Stimulated activated CD4-positive, alpha-beta T cell treated with anti-CD3 and anti-CD28 coated beads, Interleukin-1b, Interleukin-23, amount 100 ng/mL, for 4 hours (primary cell): ENCODE measurements around the gene TTC3.

Source experiments
- DNase-seq, 2 donors: peaks; one replicate each; pipeline ENCODE4 v3.0.0-alpha.2; 2020; ENCODE audit warnings: low read depth in 2 of 2

TTC3 gene

DNA sequence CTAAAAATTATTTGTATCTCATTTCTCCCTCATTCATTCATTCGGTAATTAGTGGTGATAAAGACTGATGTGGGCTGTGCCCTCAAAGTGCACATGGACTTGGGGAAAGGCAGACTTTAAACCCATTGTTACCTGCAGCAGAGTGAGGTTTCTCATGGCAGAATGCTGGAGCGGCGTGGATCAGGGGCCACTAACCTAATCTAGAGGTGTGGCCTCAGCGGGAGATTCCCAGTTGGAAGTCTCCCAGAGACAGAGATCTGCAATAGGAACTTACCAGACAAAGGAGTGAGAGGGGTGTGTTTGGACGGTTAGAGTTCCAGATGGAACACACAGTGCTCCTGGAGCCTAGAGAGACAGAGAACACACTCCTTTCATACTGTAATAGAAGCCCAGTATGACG, 120.6 kb downstream of the TTC3 start:
- DNase-seq = no peak

GRCh38 chr21:37195059-37195458, 122.0 kb downstream of the TTC3 start:
- no peak for DNase-seq

GRCh38 chr21:37195610-37196009, 122.6 kb downstream of the TTC3 start:
- DNase-seq = no peak

DNA sequence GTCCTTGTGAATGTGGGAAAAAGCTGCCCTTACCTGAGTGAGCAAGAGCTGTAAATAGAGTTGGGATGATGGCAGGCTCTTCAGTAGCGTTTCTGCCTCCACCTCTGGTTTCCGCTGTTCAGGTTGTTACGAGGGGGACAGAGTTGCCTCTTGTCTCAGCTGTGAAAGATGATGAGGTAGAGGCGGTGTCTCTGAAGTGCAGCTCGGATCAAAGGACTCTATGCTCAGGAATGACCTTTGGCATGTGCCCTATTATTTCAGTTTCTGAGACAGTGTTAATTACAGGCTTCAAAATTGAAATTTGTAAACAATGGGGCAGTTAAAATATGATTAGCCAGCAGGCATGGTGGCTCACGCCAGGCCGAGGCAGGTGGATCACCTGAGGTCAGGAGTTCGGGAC, 123.8 kb downstream of the TTC3 start:
- DNase-seq = no peak

DNA sequence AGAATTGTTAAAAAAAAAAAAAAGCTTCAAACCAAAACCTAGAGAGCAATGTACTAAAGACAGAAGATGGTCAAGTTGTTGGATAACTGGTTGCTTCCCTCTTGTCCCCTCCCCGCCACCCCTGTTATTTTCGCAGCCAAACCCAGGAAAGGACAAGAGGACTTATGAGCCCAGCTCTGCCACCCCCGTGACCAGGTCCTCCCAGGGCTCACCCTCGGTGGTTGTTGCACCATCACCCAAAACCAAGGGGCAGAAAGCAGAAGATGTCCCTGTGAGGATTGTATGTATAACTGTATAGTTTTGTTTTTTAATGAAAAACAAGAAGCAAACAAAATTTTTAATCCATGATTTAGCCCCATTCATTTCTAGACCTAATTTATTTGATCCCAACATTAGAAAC, 124.7 kb downstream of the TTC3 start:
- DNase-seq = no peak

GRCh38 chr21:37199057-37199924, 126.2 kb downstream of the TTC3 start:
- DNase-seq = no peak

DNA sequence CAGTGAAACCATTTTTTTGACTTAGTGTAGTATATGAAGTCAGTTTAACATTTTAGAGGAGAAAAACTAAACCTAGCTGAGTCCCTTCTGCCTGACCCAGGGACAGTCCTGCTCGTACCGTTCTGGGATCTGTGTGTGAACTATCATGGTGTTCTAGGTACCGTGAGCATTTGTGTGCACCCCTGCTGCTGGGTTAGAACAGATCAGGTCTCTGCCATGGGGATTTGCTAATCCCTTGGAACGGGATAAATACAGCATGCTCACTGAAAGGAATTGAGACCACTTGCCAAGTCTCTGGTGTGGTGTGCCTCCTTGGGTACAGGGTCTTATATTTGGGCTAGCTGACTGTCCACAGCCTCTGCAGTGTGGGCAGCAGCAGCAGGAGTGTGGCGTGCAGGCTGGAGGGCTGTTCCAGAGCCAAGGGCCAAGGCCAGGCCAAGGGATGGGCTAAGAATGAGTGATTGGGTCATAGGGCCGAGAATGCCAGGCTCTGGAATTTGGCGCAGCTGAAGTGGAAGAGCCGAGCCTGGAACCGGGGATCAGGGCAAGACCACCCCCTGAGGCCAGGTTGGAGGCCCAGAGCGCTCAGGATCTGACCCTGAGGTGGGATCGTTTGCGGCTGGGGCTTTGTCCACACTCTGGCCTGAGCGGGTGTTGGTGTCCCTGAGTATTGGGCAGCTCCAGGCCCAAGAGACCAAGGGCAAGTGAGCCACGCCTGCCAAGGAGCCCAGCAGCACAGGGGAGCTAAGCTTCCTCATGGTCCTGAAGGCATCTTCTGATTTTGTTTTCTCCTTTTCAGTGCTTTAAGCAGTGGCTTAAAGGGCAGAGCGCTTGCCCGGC, 127.8 kb downstream of the TTC3 start:
- no peak for DNase-seq

DNA sequence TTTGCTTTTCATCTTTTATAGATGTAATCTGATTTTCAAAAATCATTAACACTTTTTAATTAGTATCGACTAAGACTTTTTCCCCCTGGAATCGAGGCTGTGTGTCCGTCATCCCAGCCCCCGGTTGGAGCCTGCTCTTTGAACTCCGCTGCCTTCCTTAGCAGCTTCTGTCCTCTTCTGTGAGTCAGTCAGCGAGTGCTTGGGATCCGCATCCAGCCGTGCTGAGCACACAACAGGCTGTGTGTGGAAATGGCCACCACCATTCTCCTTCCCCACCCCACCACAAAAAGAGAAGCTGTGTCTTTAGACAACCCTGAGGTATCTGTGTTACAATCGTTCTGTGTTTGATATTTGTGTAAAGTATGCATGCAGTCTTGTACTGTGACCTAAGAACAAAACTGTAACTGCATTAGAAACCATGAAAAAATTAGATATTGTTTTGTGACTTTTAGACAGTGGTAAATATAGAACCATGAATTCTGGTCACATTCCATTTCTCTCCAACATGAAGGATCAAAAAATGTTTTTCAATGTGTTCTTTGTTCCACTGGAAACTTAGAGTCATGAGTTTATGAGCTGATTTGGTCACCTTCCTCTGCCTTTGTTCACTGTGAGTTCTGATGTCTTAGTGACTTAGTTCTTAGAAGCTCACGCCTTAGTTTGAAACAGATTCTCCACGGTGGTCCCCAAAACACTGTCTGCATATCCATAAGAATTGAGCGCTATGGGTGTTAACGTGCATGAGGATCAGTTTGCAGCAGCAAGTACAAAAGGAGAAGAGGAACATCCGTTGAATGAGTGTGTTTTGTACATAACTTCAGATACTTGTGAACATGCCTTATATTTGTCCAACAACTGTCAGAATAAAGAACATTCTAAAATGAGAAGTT, 129.4 kb downstream of the TTC3 start:
- no peak for DNase-seq

DNA sequence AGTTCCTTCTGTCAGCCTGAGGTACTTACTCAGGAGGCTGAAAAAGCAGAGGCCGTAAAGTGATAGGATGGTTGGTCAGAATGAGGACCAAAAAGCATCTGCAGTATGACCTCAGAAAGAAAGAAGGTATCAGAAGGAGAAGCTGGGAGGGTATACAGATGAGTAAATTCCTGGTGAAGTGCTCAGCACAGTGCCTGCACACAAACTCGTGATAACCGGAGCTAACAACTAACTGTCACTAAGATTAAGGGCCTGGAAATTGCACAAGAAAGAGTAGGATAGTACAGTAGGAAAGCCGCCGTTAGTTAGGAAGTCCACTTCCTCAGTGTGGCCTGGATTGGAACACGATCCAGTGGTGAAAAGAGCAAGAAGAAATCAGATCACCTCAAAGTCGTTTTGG, 131.5 kb downstream of the TTC3 start:
- DNase-seq = no peak

DNA sequence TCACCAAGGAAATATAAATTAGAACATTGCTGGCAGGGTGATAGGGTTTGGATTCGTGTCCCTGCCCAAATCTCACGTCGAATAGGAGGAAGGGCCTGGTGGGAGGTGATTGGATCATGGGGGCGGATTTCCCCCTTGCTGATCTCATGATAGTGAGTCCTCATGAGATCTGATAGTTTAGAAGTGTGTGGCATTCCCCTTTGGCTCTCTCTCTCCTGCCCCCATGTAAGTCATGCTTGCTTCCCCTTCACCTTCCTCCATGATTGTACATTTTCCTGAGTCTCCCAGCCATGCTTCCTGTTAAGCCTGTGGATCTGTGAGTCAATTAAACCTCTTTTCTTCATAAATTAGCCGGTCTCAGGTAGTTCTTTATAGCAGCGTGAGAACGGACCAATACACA, 133.4 kb downstream of the TTC3 start:
- no peak for DNase-seq

DNA sequence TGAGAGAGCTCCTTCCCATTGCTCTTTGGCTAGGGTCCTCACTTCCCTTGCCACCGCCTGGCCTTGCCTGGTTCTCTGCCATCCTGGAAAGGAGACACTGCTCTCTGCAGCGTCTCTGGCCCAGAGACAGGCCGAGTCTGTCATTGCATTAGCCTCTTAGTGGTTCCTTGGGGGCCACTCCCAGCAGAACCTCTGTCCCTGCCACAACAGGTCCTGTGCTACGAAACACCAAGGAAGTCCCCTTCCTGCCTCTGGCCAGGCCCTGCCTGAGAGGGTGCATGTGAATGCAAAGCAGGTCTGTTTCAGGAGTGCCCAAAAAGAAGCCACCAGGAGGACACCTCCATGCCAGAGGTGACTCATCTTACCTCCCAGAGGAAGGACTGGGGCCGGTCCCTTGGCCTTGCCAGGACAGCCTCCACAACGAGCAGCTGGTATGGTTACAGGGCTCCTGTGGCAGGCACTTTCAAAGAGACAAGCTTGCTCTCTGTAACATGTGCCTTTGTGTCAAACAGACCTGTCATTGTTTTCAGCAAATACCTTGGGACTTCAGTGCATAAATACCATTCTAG, 134.5 kb downstream of the TTC3 start:
- DNase-seq = no peak

GRCh38 chr21:37208056-37208721, 135.1 kb downstream of the TTC3 start:
- DNase-seq = peak in 1 of 2 donors; percentile 20

- no peak for DNase-seq
Measured at GRCh38 chr21:37208741-37209225, 135.7 kb downstream of the TTC3 start.

- DNase-seq = no peak
Measured at GRCh38 chr21:37210130-37210529, 137.1 kb downstream of the TTC3 start.

- no peak for DNase-seq
Measured at GRCh38 chr21:37210799-37211198, 137.7 kb downstream of the TTC3 start.

GRCh38 chr21:37214952-37215351, 141.9 kb downstream of the TTC3 start:
- no peak for DNase-seq

- no peak for DNase-seq
Measured at GRCh38 chr21:37219761-37220432, 146.8 kb downstream of the TTC3 start.

GRCh38 chr21:37220433-37220980, 147.5 kb downstream of the TTC3 start:
- DNase-seq = peak; percentile 8 to 22

- peak; percentile 94 to 97 for DNase-seq
Measured at GRCh38 chr21:37220981-37221664, 148.1 kb downstream of the TTC3 start.
